ENCODE data around the gene NISCH. TPM values are rescaled to one million over a fixed set of nuclear protein-coding genes. Genes with fewer than 3 reads are reported as not detected.

Gene NISCH
- total RNA-seq, 3 donors from 2014 or later: 67.7 to 119 (median 108) TPM

DNA sequence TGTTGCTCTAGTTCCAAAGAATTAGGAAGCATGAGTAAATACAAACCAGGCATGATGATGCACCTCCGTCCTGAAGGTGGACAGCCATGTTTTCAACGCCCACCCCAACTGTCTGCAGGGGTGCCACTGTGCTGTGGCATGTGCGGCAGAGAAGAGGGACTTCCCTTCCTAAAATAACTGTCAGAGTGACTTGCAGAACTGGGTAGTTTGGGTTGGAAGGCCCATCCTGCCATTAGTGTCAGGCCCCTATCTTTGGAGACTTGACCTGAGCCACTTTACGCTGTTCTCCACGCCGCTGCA is 22.3 kb downstream of the NISCH start:
- Histone ChIP-seq H3K36me3 (peaks cover 27% of the 10 kb centered on the region), H3K27ac (no peak overlapping the region), H3K27me3 (no peaks in the 10 kb centered on the region), H3K9me3 (no peaks in the 10 kb centered on the region), H3K4me1 (no peaks in the 10 kb centered on the region), H3K4me3 (no peak overlapping the region)
- intact Hi-C loops (cut with DNase I; ENCODE audit: low total_unique reads): loop anchor here (10.0 kb wide), 1 partner anchor 57 kb away; the partner anchor contains the start of genes NT5DC2 and UQCC5
- TF ChIP-seq POLR2A (IDR thresholded peaks at IDR 0.05): no peak
- TF ChIP-seq, protein P1, sequence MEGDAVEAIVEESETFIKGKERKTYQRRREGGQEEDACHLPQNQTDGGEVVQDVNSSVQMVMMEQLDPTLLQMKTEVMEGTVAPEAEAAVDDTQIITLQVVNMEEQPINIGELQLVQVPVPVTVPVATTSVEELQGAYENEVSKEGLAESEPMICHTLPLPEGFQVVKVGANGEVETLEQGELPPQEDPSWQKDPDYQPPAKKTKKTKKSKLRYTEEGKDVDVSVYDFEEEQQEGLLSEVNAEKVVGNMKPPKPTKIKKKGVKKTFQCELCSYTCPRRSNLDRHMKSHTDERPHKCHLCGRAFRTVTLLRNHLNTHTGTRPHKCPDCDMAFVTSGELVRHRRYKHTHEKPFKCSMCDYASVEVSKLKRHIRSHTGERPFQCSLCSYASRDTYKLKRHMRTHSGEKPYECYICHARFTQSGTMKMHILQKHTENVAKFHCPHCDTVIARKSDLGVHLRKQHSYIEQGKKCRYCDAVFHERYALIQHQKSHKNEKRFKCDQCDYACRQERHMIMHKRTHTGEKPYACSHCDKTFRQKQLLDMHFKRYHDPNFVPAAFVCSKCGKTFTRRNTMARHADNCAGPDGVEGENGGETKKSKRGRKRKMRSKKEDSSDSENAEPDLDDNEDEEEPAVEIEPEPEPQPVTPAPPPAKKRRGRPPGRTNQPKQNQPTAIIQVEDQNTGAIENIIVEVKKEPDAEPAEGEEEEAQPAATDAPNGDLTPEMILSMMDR (IDR thresholded peaks at IDR 0.05): no peak
- TF ChIP-seq POLR2AphosphoS5 (IDR thresholded peaks at IDR 0.05): no peak
- no peak for DNase-seq (ENCODE audit: low spot score in 2 of 2)

DNA sequence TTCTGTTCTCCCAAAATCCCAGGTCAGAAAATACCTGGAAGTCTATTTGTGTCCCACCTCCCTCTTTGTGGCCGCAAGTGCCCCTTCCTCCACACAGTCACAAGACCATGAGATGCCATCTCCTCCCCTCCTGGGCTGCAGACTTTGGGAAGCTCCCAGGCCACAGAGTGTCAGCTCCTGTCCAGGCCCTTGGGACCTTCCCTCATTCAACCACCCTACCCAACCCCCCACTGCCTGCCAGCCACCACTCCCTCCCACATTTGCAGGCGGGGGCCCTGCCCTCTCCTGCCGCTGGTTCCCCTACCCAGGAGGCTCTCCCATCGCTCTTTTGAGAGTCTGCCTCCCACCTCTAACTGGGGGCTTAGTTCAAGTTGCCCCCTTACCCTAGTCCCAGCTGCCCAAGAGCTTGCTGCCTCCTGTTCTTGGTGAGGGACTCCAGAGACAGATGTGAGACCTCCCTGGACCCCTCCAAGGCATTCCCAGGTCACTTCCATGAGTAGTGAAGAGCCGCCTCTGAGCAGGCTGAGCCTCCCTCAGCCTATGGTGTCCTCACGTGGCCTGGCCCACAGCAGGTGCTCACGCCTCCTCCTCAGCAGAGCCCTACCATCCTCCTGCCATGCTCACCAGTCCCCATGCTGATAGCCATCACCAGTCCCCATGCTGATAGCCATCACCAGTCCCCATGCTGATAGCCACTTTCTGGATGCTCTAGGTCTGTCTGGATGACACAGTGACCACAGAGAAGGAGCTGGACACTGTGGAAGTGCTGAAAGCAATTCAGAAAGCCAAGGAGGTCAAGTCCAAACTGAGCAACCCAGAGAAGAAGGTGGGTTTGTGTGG is 23.9 kb downstream of the NISCH start:
- no peaks in the 10 kb centered on the region for H3K9me3 ChIP-seq
- intact Hi-C loops (cut with DNase I; ENCODE audit: low total_unique reads): loop anchor here (10.0 kb wide), 1 partner anchor 56 kb away; the partner anchor contains the start of genes NT5DC2 and UQCC5
- peaks cover 27% of the 10 kb centered on the region for H3K36me3 ChIP-seq
- peaks cover 0 to 5% of the 10 kb centered on the region in 2 donors for H3K4me1 ChIP-seq
- no peak overlapping the region for H3K4me3 ChIP-seq
- no peaks in the 10 kb centered on the region for H3K27me3 ChIP-seq
- DNase-seq (ENCODE audit: low spot score in 2 of 2): no peak
- TF ChIP-seq POLR2AphosphoS5 (IDR thresholded peaks at IDR 0.05): no peak
- TF ChIP-seq POLR2A (IDR thresholded peaks at IDR 0.05): no peak
- TF ChIP-seq, protein P1 (IDR thresholded peaks at IDR 0.05): no peak
- peak overlapping the region in 1 of 2 donors; percentile 66 for H3K27ac ChIP-seq

GRCh38 chr3:52479877-52480575 is 24.6 kb downstream of the NISCH start:
- TF ChIP-seq POLR2AphosphoS5 (IDR thresholded peaks at IDR 0.05) (no peak), POLR2A (IDR thresholded peaks at IDR 0.05) (no peak)
- TF ChIP-seq, protein P1 (IDR thresholded peaks at IDR 0.05): no peak
- Histone ChIP-seq H3K27ac (peak overlapping the region; percentile 11 to 66), H3K4me1 (peaks cover 4 to 10% of the 10 kb centered on the region in 2 donors), H3K36me3 (peaks cover 27% of the 10 kb centered on the region), H3K27me3 (no peaks in the 10 kb centered on the region), H3K9me3 (no peaks in the 10 kb centered on the region), H3K4me3 (no peak overlapping the region)
- intact Hi-C loops (cut with DNase I; ENCODE audit: low total_unique reads): loop anchor here (10.0 kb wide), 1 partner anchor 55 kb away; the partner anchor contains the start of genes NT5DC2 and UQCC5
- DNase-seq (ENCODE audit: low spot score in 2 of 2): no peak

DNA sequence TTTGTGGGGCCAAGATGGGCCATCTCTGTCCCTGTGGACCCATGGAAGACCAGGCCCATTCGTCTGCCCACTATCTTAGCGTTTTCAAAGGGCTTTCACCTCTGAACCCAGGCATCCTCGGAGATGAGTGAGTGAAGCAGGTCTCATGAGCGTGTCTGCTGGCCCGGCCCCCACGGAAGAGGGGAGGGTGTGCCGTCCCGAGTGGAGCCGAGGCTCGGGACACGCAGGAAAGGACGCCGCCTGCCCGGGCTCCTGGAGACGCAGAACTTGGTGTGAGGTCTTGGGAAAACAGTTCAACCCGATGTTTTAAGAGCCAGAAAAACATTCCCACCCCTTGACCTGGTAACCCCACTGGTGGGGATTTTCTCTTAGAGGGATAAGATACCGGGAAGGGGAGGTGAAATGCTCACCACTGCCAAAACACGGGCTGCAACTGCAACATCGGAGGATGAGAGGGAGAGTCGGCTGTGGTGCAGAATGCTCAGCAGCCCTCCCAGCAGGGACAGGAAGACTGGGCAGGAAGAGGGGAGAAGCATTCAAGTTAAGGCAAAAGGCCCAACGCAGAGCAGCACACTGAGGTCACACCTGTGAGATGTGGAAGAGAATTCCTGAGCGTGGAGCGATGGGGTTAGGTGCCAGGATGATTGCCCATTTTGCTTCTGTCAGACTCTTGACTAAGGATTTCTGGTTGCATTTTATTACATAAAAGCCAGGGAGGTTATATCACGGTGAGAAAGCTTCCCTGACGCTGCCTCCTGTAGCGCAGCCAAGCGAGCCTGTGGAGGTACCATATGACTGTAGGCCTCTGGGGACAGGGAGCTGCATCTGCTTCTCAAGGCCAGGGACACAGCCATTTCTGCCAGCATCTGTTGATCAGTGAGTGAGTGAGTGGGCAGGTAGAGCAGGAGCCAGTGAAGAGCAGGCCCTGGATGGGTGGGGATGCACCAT is 25.6 kb downstream of the NISCH start:
- H3K4me3 ChIP-seq: no peak overlapping the region
- H3K4me1 ChIP-seq: peaks cover 5 to 13% of the 10 kb centered on the region in 2 donors
- H3K36me3 ChIP-seq: peaks cover 27% of the 10 kb centered on the region
- H3K27ac ChIP-seq: peak overlapping the region in 1 of 2 donors; percentile 66
- no peaks in the 10 kb centered on the region for H3K9me3 ChIP-seq
- TF ChIP-seq POLR2AphosphoS5 (IDR thresholded peaks at IDR 0.05): no peak
- TF ChIP-seq, protein P1 (IDR thresholded peaks at IDR 0.05): no peak
- no peak for TF ChIP-seq POLR2A (IDR thresholded peaks at IDR 0.05)
- intact Hi-C loops (cut with DNase I; ENCODE audit: low total_unique reads): no loop called here
- no peaks in the 10 kb centered on the region for H3K27me3 ChIP-seq
- no peak for DNase-seq (ENCODE audit: low spot score in 2 of 2)

Data from breast epithelium (tissue), 4 donors.